HG02759 (cell line): ENCODE measurements around the gene SLC44A1.

Source experiments
- ATAC-seq: cut with Tn5 transposase; IDR thresholded peaks from one replicate; pipeline ENCODE4 v1.9.1; 2021; ENCODE audit warnings: mild to moderate bottlenecking, moderate library complexity; ENCODE audit not compliant: unreplicated experiment

Gene SLC44A1

DNA sequence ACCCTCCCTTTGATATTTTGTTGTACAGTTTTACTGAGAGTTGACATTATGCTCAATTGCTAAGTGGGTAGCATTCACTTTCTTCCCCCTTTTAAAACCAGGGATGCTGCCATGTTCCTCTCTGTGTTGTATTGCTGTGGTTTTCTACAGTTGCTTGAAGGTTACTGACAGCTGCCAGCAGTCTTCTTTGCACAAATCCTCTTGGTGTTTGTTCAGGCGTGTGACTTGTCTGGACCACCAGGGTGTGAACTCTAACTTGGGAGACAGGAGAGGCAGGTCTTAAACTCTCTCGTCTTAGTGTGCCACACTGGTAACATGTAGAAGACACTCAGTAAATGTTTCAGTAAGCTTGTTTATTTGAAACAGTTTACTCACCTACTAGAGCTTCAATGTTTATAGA is 25.1 kb downstream of the SLC44A1 start:
- no peak for ATAC-seq

DNA sequence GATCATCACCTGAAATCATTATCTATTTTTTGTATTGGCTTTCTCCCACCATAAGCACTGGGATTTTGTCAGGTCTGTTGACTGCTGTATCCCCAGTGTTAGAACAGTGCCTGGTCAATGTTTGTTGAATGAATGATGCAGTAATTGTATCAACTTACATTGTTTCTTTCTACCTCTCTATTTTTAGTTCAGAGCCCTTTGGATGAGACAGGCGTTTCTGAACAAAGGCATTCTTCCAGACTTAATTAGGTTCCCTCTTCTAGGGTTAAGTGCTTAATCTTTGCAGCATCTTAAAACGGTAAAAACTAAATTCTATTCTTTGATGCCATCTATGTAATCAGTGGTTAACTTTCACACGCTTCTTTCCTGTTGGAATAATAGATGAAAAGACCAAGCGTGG is 26.3 kb downstream of the SLC44A1 start:
- ATAC-seq: no peak

DNA sequence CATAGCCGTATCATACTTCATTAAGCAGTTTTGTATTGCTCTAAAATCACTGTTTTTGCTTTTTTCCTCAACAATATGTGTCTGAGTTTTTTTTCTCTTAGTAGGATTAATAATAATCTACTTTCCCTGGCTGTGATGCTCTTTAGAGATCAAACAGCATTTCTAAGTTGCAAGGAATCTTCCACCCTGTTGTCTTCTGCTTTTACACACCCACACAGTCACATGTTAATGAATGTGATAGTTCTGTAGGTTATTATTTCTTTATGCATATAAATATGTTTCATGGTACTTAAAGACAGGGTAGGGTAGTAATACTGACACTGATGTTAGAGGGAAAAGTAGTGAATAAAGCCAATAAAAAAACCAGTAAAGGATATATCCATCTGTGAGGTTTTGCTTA is 29.3 kb downstream of the SLC44A1 start:
- no peak for ATAC-seq

GRCh38 chr9:105275111-105275510 is 30.7 kb downstream of the SLC44A1 start:
- ATAC-seq: no peak

DNA sequence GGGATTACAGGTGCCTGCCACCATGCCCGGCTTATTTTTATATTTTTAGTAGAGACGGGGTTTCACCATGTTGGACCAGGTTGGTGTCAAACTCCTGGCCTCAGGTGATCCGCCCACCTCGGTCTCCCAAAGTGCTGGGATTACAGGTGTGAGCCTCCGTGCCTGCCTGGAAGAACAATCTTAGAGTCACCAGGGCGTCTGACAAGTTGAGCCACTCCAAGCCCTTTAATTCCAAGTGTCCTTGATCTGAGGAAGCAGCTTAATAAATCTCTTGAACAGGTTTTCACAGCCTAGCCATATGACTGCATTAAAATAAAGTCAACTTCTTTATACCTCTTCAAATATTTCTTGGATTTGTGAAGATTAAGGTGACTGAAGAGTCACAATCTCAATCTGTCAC is 31.5 kb downstream of the SLC44A1 start:
- ATAC-seq: no peak

DNA sequence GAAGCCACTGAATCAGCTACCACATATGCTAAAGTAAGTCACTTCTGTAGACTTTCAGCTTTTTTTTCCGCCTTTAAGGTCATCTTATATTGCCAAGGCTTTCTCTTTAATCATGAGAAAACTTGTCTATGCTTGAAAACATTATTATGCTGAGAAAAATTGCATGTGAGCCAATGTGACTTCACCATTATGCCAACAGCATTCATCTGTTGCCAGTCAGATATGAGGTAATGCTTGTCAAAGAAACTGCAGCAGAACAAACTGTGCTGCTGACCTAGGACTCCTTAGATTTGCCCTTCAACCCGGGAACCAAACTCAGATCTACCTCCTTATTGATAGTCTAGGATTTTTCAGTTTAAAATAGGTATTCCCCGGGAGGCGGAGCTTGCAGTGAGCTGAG is 34.3 kb downstream of the SLC44A1 start:
- ATAC-seq: no peak

GRCh38 chr9:105280691-105281090 is 36.2 kb downstream of the SLC44A1 start:
- no peak for ATAC-seq

DNA sequence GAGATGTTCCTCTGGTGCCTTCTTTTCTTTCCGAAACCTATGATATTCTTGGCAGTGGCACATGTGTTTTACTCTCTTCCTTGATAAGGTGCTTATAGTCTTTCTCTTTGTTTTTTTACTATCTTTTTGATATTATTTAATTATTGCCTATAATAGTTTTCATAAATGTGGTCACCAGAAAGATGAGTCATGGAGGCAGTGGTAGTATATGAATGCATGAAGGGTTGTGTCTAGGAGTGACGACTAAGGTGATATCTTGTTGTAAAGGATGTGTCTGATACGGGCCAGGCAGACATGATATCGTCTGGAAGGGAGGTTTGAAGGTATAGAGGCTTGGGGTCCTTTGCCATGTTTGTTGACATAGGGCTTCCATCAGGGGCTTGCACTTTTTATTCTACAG is 36.8 kb downstream of the SLC44A1 start:
- no peak for ATAC-seq

DNA sequence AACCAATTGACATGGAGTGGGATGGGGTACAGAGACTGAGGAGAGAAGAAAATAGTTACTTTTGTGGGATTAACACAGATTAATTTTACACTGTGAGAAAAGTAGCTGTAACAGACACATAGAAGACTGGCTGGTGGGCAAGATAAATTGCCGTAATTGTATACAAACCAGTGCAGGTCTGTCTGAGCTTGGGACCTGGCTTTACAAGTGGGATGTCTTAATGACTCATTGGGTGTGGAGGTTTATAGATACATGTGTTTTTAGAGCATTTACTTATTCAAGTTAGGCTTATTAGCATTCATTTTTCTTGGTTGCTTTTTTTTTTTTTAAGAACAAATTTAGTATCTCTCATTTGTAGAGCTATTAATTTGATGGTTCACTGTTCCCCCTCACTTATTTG is 37.5 kb downstream of the SLC44A1 start:
- ATAC-seq: no peak

- ATAC-seq: no peak
These were observed 38.6 kb downstream of the SLC44A1 start for GRCh38 chr9:105282870-105283621.

DNA sequence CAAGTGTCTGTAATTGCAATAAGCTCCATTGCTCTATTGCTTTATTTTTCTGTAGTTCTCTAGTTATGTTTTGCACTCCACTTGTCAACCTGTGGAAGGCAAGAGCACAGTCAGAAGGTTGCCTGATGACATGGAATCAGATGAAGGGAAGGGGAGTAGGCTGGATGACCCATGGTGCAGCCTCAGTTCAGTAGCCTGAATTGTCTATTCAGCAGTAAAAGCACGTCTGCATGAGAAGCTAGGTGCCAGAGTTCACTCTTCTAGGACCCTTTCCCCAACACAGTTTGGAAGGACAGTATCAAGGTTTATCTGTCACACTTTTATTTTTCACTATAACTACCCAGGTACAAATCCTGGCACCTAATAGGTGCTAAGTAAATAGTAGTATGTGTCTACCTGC is 39.3 kb downstream of the SLC44A1 start:
- ATAC-seq: no peak

- ATAC-seq: no peak
These were observed 40.0 kb downstream of the SLC44A1 start for GRCh38 chr9:105284463-105284862.

- no peak for ATAC-seq
These were observed 41.6 kb downstream of the SLC44A1 start for GRCh38 chr9:105286098-105286497.

DNA sequence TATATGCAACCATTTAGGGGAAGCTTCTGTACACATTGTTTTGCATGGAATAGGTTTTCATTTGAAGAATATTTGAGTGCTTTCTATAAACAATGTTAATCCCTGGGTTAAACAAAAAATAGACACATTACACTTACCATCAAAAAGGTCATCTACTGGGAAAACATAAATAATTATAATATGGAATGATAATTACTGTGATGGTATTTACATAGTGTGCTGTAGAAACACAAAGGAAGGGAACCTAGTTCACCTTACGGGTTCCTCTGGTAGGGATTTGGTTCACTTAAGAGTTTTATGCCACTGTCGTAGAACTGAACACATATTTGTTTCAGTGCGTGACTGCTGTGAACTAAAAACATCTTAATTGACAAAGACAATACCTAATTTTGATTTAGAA is 44.9 kb downstream of the SLC44A1 start:
- no peak for ATAC-seq

DNA sequence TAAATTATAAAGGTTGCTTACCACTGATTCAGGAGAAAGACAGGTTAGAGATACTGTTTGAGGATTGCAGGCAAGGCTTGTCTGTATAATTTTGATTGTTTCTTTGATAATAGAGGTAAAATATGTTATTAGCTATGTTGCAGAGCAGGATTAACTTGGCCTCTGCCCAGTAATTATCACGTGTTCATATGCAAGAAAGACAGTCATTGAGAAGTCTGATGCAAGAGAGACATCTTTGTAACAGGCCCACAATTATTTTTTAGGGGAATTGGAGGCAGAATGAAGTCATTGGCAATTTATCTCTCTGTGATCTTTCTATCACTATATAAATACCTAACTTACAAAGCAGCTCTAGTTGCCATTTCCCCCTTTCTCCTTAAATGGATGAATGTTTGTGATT is 46.0 kb downstream of the SLC44A1 start:
- ATAC-seq: no peak

DNA sequence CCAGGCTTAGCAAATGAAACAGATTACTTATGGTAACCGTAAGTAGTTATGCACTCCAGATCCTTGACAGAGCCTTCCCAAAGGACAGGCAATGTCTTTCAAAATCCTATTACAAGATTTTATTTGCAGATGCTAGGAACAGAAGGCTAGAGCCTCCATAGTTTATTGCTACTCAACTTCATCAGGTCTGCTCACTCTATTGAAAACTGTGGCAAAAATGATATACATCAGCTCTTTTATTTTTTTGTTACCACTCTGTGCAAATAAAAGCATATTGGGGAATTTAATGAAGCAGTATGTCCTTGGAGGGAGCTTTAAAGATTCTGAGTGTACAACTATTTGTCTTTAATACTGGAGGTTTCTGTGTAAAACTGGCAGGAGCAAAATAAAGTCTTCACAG is 46.5 kb downstream of the SLC44A1 start:
- ATAC-seq: no peak

DNA sequence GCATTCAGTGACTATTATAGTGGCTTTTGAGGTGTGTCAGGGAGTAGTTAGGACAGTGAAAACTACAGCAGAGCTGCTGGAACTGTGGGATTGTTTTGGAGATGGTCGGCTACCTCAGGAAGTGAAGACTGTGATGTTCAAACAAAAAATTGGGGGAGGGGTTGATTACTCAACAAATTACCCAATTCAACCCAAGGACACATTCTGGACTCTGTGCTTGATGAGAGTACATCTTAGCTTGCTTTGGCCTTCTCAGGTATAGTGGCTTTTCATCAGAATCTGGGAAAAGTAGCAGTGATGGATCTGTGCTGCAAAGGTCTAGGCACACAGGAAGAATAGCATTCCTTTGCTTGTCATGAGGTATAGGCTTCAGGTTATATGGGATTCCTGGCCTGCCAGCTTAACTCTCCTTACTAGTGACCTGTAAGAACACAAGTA is 47.0 kb downstream of the SLC44A1 start:
- no peak for ATAC-seq

- no peak for ATAC-seq
These were observed 47.5 kb downstream of the SLC44A1 start for GRCh38 chr9:105291938-105292337.

GRCh38 chr9:105293408-105293807 is 49.0 kb downstream of the SLC44A1 start:
- ATAC-seq: no peak

- ATAC-seq: no peak
These were observed 50.7 kb downstream of the SLC44A1 start for GRCh38 chr9:105295201-105295550.

DNA sequence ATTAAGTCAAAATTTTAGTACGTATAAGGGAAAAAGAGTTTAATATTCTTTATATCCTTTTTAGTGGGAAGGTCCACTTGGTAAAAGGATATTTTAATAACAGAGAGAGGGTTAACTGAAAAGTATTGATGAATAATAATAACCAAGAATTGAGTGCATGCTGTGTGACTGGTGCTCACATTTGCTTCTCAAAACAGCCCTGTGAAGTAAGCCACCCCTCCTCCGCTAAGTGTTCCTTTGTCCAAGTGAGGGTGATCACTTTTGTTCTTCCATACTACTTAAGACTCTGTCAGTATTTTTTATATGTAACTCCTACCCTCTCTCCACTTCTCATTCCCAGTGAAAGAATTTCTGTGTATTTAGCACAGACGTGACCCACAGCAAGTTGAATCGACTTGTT is 51.5 kb downstream of the SLC44A1 start:
- ATAC-seq: no peak

- ATAC-seq: no peak
These were observed 52.0 kb downstream of the SLC44A1 start for GRCh38 chr9:105296445-105296844.

DNA sequence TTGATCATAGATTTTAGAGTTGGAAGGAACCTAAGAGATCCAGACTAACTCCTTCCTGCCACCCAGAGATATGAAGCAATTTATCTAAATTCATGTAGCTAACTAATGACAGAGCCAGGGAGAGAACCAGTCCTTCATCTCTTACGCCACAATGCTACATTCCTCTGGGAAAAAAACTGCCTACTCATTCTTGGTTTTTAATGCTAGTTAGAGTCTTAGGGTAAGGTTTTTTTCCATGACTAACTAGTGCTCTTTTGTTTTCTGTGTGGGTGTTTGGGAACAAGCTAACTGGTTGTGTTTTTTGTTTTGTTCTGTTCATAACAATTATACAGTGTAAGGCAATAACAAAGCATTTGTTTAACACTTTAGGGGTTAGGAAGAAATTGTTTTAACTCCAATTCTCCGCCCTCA is 52.4 kb downstream of the SLC44A1 start:
- ATAC-seq: no peak
